HFF-Myc (cell line): Measurements from ENCODE around the gene PARP12.

Source experiments
- DNase-seq: peaks from one replicate; pipeline ENCODE4 v3.0.0-alpha.2; 2011; ENCODE audit warnings: low read depth; ENCODE audit errors: extremely low read depth
- H3K4me3 ChIP-seq: replicated peaks from 2 replicates; pipeline ENCODE4 v1.5.1; 2011; ENCODE audit warnings: low read depth, mild to moderate bottlenecking, control low read depth, low read length
- TF ChIP-seq, protein P1 (sequence below): IDR thresholded peaks from 2 replicates; pipeline ENCODE4 v1.5.1; 2012; ENCODE audit warnings: mild to moderate bottlenecking, low read depth, low read length, control low read depth; ENCODE audit errors: missing control alignments

The PARP12 gene

DNA sequence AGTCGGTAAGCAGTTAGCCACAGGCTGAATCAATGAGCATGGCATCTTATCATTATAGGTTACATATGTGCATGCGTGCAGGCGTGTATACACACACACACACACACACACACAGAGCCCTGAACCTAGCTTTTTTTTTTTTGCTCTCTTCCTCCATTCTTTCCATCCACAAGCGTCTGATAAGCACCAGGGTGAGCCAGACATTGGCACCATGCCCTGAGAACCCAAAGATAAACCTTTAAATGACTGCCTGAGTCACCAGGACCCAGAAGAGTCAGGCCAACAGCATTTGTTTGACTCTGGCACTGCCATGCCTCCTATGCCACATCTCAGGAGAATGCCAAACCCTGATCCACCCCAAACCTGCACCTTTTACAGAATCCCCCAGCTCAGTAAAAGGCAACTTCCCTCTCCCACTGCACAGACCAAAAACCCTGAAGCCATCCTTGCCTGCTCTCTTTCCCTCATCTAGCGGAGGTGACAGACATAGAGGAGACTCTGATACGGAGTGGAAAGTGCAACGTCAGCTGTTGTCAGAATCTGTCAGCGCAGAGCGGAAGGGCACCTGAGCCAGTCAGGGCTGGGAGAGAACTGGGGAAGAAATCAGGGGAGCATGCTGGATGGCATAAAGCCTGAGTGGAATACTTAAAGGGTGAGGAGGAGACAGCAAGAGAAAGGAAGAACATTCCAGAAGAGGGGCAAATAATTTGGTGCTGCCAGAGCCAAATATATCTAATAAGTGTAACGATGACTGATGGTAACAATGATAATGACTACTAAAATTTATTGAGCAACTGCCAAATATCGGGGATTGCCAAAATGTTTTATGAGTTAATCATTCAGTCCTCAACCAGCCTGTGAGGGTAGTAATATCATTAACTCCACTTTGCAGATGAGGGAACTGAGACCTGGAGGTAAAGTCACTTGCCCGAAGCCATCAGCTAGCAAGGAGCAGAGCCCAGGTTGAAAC lies 3.2 kb downstream of the PARP12 start:
- H3K4me3 ChIP-seq, result no peak overlapping the region
- DNase-seq, result no peak
- TF ChIP-seq, protein P1, sequence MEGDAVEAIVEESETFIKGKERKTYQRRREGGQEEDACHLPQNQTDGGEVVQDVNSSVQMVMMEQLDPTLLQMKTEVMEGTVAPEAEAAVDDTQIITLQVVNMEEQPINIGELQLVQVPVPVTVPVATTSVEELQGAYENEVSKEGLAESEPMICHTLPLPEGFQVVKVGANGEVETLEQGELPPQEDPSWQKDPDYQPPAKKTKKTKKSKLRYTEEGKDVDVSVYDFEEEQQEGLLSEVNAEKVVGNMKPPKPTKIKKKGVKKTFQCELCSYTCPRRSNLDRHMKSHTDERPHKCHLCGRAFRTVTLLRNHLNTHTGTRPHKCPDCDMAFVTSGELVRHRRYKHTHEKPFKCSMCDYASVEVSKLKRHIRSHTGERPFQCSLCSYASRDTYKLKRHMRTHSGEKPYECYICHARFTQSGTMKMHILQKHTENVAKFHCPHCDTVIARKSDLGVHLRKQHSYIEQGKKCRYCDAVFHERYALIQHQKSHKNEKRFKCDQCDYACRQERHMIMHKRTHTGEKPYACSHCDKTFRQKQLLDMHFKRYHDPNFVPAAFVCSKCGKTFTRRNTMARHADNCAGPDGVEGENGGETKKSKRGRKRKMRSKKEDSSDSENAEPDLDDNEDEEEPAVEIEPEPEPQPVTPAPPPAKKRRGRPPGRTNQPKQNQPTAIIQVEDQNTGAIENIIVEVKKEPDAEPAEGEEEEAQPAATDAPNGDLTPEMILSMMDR, result no peak

DNA sequence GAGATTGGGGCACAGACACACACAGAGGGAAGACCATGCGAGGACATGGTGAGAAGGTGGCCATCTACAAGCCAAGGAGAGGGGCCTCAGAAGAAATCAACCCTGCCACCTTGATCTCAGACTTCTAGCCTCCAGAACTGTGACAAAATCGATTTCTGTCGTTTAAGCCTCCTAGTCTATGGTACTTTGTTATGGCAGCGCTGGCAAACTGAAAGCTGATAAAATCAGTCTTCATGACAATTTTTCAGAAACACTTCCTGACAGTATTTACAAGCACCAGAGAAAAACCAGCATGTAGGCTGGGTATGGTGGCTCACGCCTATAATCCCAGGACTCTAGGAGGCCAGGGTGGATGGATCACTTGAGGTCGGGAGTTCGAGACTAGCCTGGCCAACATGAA lies 4.2 kb downstream of the PARP12 start:
- no peak for DNase-seq
- H3K4me3 ChIP-seq, result no peak overlapping the region
- TF ChIP-seq, protein P1, result no peak

DNA sequence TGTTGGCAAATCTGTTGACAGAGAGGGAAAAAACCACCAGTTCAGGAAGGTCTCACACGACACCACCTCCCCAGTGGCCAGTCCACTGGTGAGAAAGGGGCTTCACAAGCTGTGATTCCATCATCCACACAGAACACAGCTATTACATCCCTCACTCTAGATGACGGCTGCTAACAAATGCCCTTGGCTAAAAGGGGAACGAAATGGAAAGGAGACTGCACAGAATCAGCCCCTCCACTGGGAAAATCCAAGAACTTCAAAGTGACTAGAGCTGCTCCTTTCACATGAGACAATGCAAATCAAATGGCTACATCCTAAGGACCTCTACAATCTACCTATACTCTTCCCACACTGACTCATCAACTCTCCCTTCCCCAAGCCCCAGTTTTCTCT lies 5.6 kb downstream of the PARP12 start:
- no peak for DNase-seq
- H3K4me3 ChIP-seq, result no peak overlapping the region
- TF ChIP-seq, protein P1, result no peak

DNA sequence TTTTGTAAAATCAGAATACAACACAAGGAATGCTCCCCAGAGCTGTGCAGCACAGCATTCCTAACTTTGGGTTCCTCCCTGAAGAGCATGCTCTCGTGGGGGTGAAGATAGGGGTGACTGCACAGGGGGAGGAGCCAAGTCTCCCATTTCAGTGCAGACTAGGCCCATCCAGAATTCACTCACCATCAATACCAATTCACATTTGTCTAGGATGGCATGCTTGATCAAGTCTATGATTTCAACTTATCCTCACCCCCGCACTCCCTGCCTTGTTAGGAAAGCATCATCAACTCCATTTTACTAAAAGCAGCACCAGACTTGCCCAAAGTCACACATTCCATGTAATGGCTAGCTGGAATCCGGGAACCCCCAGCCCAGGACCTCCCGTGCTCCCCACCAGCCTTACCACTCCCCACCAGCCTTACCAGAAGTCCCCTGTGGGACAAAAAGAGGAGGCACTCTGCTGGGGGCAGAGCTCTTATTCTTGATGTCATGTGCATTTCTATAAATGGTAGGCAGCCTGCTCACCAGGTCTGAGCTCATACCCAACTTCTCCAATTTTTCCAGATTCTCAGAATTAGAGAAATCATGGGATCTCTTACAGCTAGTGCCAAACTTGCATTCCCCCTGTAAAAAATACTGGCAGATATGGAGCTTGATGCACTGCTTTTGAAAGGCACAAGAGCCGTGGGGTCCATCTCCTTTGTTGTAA lies 6.2 kb downstream of the PARP12 start:
- TF ChIP-seq, protein P1, result no peak
- no peak overlapping the region for H3K4me3 ChIP-seq
- no peak for DNase-seq

DNA sequence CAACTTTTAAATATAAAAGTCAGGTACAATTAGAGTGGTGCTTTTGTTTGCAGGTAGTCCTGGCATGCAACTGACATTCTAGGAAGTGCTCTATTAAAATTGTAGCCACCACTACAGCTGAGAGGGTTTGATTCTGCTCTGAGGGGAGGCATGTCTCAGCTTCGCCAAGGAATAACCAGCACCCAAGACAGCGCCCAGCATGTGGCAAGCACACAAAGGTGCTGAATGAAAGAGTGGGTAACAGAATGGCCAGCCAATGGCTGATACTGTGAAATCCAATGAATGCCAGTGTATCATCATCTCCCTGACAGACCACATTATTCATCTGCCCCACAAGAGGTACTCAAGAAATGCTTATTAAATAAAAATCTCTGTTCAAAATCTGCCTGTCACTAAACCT lies 6.9 kb downstream of the PARP12 start:
- DNase-seq, result no peak
- TF ChIP-seq, protein P1, result no peak
- no peak overlapping the region for H3K4me3 ChIP-seq

DNA sequence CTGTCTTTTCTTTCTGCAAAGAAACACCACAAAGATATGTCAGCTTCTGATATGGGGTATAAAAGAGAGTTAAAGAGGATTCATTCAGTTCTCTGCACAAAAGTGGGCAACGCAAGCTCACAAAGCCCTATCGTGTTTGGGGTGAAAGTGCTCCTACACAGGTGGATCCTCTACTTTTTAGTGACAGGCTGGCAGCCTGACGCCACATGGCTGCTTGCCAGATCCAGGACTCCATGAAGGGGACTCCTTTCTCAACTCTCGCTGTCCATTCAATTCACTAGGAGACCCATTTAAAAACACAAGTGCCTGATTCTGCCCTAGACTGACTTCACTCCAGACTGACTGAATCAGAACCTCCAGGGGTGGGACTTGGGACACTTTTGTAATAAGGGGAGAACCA lies 8.0 kb downstream of the PARP12 start:
- H3K4me3 ChIP-seq, result no peak overlapping the region
- no peak for DNase-seq
- TF ChIP-seq, protein P1, result no peak
